ENCODE data around the gene KATNAL2.

The KATNAL2 gene, protein sequence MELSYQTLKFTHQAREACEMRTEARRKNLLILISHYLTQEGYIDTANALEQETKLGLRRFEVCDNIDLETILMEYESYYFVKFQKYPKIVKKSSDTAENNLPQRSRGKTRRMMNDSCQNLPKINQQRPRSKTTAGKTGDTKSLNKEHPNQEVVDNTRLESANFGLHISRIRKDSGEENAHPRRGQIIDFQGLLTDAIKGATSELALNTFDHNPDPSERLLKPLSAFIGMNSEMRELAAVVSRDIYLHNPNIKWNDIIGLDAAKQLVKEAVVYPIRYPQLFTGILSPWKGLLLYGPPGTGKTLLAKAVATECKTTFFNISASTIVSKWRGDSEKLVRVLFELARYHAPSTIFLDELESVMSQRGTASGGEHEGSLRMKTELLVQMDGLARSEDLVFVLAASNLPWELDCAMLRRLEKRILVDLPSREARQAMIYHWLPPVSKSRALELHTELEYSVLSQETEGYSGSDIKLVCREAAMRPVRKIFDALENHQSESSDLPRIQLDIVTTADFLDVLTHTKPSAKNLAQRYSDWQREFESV

DNA sequence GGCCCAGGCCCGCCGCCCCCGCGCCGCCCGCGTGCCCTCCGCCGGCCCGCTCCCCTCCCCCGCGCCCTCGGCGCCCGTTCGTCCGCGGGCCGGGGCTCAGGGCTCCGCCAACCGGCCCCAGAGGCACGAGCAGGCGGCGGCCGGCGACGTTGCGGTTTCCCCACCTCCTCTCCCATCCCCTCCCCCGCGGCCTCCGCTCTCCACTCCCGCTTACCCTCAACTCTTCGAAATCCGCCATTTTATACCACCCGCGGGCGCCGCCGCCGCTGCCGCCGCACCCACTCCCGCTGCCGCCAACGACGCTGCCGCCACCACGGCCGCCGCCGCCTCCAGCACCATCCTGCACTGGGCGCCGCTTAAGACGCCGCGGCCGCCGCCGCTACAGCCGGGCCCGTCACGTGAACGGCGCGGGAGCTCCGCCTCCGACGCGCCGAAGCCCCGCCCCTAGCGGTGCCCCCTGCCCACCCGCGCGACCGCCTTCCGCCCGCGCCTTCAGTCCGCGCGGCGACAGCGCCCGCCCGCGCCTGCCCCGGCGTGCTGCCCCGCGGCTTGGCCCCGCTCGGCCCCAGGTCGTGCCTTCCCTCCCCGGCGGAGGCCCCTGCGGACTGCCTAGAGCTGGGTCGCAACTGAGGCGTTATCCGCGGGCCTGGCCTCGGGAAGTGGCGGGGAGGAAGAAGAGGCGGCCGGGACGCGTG is at the start of gene KATNAL2, which contains the start of gene PIAS2:
TSS of gene KATNAL2 (plus strand) at position 495 of the 695 bp plus-strand sequence. CDS start 29,271 bp downstream, outside the sequence.
TSS of gene PIAS2 (minus strand) at position 400 of the 695 bp plus-strand sequence. CDS start at position 238, 162 bp downstream.
- DNase-seq: peak; percentile 92 to 94
- TF ChIP-seq GATA1 (IDR thresholded peaks at IDR 0.05; ENCODE audit: low read depth, low read length) (no peak), POLR2A (IDR thresholded peaks at IDR 0.05; ENCODE audit: low read length) (peak; percentile 80)

GRCh38 chr18:46868169-46868921 is 49.1 kb upstream of the KATNAL2 start:
- TF ChIP-seq POLR2A (IDR thresholded peaks at IDR 0.05; ENCODE audit: low read length): no peak
- TF ChIP-seq GATA1 (IDR thresholded peaks at IDR 0.05; ENCODE audit: low read depth, low read length): no peak
- no peak for DNase-seq

DNA sequence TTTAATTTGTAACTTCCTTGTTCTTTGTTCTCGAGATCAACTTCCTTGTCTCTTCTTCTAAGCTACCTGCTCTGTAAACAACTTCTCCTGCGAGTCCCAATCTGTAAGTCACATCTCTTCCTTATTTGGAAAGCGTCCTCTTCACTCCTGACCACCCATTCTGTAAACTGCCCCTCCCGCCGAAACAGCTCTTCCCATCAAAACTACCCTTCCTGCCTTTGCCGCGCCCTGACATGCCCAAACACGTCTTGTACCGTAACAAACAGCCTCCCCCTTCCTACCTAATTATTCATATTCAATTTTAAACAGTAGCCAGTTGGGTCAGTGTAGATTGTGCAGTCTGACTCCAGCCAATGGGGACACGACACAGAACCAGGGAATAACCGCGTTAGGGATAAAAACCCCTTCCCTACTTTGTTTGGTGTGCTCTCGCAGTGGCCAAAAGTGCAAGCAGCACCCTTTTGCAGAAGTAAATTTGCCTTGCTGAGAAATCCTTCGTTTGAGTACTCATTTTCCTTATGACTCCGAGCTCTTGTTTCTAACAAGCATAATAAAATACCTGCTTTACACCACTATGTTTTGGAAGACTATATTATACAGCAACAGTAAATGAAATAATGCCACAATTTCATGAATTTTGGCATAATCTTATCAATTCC is 39.9 kb upstream of the KATNAL2 start:
- DNase-seq: peak in 1 of 2 experiments; percentile 16

DNA sequence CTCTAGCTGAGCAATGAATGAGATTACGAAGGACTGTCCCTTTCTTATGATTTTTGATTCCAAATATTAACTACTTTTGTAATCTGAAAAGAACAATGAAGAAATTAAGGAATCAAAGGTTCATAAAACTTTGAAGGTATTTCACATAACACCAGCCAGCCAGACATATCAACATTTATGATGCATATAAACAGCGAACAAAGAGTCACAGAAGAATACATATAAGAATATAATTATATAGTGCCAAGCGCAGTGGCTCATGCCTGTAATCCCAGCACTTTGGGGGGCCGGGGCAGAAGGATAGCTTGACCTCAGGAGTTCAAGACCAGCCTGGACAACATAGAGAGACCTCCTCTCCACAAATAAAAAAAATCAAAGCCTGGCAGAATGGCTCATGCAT is 34.2 kb upstream of the KATNAL2 start:
- TF ChIP-seq POLR2A (IDR thresholded peaks at IDR 0.05; ENCODE audit: low read length): no peak
- no peak for TF ChIP-seq GATA1 (IDR thresholded peaks at IDR 0.05; ENCODE audit: low read depth, low read length)
- DNase-seq: no peak

More for the DNA sequence above, 39.9 kb upstream of the KATNAL2 start:
- TF ChIP-seq POLR2A (IDR thresholded peaks at IDR 0.05; ENCODE audit: low read length): no peak
- TF ChIP-seq GATA1 (IDR thresholded peaks at IDR 0.05; ENCODE audit: low read depth, low read length): no peak

GRCh38 chr18:46886893-46887292 is 30.5 kb upstream of the KATNAL2 start:
- no peak for TF ChIP-seq POLR2A (IDR thresholded peaks at IDR 0.05; ENCODE audit: low read length)
- no peak for DNase-seq

GRCh38 chr18:46888965-46889364 is 28.4 kb upstream of the KATNAL2 start:
- DNase-seq: no peak
- TF ChIP-seq GATA1 (IDR thresholded peaks at IDR 0.05; ENCODE audit: low read depth, low read length): no peak
- TF ChIP-seq POLR2A (IDR thresholded peaks at IDR 0.05; ENCODE audit: low read length): no peak

GRCh38 chr18:46891742-46892214 is 25.6 kb upstream of the KATNAL2 start:
- DNase-seq: no peak
- TF ChIP-seq GATA1 (IDR thresholded peaks at IDR 0.05; ENCODE audit: low read depth, low read length): no peak
- TF ChIP-seq POLR2A (IDR thresholded peaks at IDR 0.05; ENCODE audit: low read length): no peak

DNA sequence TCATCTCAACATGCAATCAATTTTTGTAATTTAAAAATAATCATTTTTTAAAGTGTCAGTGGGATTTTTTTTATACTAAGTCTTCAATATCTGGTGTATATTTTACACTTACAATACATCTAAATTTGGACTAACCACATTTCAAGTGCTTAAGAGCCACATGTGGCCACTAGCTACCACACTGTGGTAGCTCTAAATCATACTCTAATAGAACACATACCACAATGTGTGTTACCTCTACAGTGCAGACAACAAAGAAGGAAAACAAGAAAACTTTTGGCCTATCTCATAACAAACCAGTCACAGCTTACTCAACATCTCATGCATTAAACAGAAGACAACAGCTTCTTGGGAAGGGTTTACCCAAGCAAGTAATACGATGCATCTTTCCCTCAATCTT is 24.6 kb upstream of the KATNAL2 start:
- DNase-seq: no peak
- TF ChIP-seq GATA1 (IDR thresholded peaks at IDR 0.05; ENCODE audit: low read depth, low read length) (no peak), POLR2A (IDR thresholded peaks at IDR 0.05; ENCODE audit: low read length) (no peak)

DNA sequence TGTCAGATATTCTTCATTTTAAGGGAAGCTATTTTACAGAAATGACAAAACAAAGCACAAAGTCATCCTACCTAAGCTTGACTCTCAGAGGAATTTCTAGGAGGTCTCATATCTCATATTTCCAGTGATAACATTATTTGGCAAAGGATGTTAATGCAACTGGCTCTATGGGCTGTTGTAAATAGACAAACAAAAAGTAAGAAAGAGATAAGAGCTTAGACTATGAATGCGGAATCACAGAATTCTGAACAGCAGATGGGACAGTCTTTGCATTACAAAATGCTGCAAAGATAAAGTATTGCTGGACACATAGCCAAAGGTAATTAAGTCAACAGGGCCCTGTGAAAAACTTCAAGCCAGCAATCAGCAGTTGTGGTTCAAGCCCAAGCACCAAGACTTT is 24.0 kb upstream of the KATNAL2 start:
- DNase-seq: peak in 1 of 2 experiments; percentile 26
- TF ChIP-seq POLR2A (IDR thresholded peaks at IDR 0.05; ENCODE audit: low read length): no peak
- TF ChIP-seq GATA1 (IDR thresholded peaks at IDR 0.05; ENCODE audit: low read depth, low read length): no peak

- no peak for DNase-seq
- TF ChIP-seq POLR2A (IDR thresholded peaks at IDR 0.05; ENCODE audit: low read length): no peak
- no peak for TF ChIP-seq GATA1 (IDR thresholded peaks at IDR 0.05; ENCODE audit: low read depth, low read length)
Measured at GRCh38 chr18:46894124-46894523, 23.3 kb upstream of the KATNAL2 start.

- DNase-seq: no peak
- no peak for TF ChIP-seq GATA1 (IDR thresholded peaks at IDR 0.05; ENCODE audit: low read depth, low read length)
- TF ChIP-seq POLR2A (IDR thresholded peaks at IDR 0.05; ENCODE audit: low read length): no peak
Measured at GRCh38 chr18:46899274-46899948, 18.0 kb upstream of the KATNAL2 start.

DNA sequence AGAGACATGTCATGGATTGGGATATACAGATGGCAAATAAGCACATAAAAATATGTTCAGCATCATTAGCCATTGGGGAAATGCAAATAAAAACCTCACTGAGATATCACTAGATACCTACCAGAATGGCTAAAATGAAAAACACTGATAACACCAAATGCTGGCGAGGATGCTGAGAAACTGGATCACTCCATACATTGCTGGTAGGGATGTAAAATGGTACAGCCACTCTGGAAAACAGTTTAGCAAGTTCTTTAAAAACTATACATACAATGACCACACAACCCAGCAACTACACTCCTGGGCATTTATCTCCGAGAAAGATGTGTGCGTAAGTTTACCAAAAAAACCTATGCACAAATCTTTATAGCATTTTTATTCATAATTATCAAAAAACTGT is 14.0 kb upstream of the KATNAL2 start:
- no peak for TF ChIP-seq GATA1 (IDR thresholded peaks at IDR 0.05; ENCODE audit: low read depth, low read length)
- no peak for DNase-seq

DNA sequence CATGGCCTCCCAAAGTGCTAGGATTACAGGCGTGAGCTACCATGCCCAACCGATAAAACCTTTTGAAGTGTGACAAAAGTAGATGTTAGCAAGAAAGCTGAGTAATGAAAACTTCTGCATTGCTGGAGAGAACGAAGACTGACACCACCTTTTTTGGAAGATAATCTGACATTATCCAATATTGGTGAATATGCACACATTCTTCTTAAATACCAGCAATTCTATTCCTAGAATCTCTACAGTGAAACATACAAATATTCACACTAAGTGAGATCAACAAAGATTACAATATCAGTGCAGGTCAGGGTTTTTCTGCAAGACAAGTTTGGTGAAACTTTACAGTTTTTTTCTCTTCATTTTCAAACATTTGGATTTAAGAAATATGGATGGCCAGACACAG is 7.9 kb upstream of the KATNAL2 start:
- DNase-seq: no peak
- no peak for TF ChIP-seq POLR2A (IDR thresholded peaks at IDR 0.05; ENCODE audit: low read length)
- no peak for TF ChIP-seq GATA1 (IDR thresholded peaks at IDR 0.05; ENCODE audit: low read depth, low read length)
